ENCODE data around the gene RBM28. TPM values are rescaled to one million over a fixed set of nuclear protein-coding genes. Genes with fewer than 3 reads are reported as not detected.

The RBM28 gene
- total and polyA plus RNA-seq, 8 donors = 8.1 to 319 (median 25.9) TPM

DNA sequence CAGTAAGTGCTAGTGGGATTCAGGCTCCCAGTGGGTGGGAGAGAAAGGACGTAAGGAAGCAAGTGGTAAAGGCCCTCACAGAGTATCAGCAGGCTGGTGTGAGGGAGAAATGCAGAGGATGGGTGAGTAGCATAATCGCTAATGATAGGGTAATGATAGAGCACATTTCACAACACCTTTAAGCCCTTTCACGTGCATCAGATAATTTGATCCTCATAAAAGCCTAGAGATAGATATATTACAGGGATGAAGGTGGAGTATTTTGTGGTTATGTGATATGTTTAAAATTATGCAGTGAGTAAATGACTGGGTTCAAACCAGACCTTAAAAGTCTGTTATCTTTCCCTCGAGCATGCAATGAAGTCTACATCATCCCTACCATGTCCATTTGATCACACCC, 92.4 kb downstream of the RBM28 start:
- 55 to 83% (median 72%) methylated on average over 4 of the region's 4 CpGs for WGBS, 5 donors
- intact Hi-C loops (cut with DNase I; ENCODE audit: low total_unique reads) = no loop called here
- DNase-seq = no peak
- Histone ChIP-seq H3K36me3 (no peaks in the 10 kb centered on the region), H3K4me1 (no peaks in the 10 kb centered on the region), H3K4me3 (no peak overlapping the region), H3K9me3 (no peaks in the 10 kb centered on the region), H3K27ac (no peak overlapping the region), H3K27me3 (no peaks in the 10 kb centered on the region)
- no peak for TF ChIP-seq POLR2A (IDR thresholded peaks at IDR 0.05)

Small RNA genes lying within 50 kb of the gene (small RNA-seq; reads per million reads assigned to genes)
- 0 reads per million in 4 donors for gene RNU7-27P

Other genes with a start within 250 kb of the RBM28 start
- gene LEP, start 102.6 kb downstream of the RBM28 start, total RNA-seq = not detected
- under 1 TPM in 2 of 3 donors, not detected in 1; 0.05 to 0.12 TPM for gene LEP, start 102.6 kb downstream of the RBM28 start, polyA plus RNA-seq
- not detected for gene PRRT4, start 17.8 kb upstream of the RBM28 start, total RNA-seq
- gene PRRT4, start 17.8 kb upstream of the RBM28 start, polyA plus RNA-seq = 1 to 10 TPM in 1 of 3 donors, under 1 TPM in 1, not detected in 1; 0.12 to 1.2 TPM
- 100 to 1,000 TPM in 2 of 5 donors, 10 to 100 TPM in 3; 45.5 to 188 (median 94.4) TPM for gene IMPDH1, start 66.1 kb upstream of the RBM28 start, total RNA-seq
- 10 to 100 TPM; 32.7 to 72.3 (median 59.7) TPM for gene IMPDH1, start 66.1 kb upstream of the RBM28 start, polyA plus RNA-seq
- 10 to 100 TPM in 1 of 5 donors, 1 to 10 TPM in 2, under 1 TPM in 1, not detected in 1; 0.45 to 38.2 (median 2.3) TPM for gene HILPDA, start 112.0 kb upstream of the RBM28 start, total RNA-seq
- 10 to 100 TPM in 2 of 3 donors, 1 to 10 TPM in 1; 8.1 to 25.8 (median 14.2) TPM for gene HILPDA, start 112.0 kb upstream of the RBM28 start, polyA plus RNA-seq
- 10 to 100 TPM; 10.3 to 21.5 (median 12.5) TPM for gene METTL2B, start 132.8 kb upstream of the RBM28 start, total RNA-seq
- 10 to 100 TPM in 2 of 3 donors, 1 to 10 TPM in 1; 7.8 to 12.8 (median 11.7) TPM for gene METTL2B, start 132.8 kb upstream of the RBM28 start, polyA plus RNA-seq